HAP-1 (cell line): ENCODE results near the gene LARP6.

Experiments used
- DNase-seq, 2 experiments: peaks; one replicate each; pipeline ENCODE4 v3.0.0-alpha.2; 2016 to 2020; ENCODE audit warnings: low spot score in 2 of 2
- H3K27me3 ChIP-seq: fragments of 250-450 bp; sonication (Bioruptor Pico); 2 replicates; pipeline ENCODE4 v1.5.1; 2020; ENCODE audit warnings: low read depth, mild to moderate bottlenecking, moderate library complexity
- H3K36me3 ChIP-seq: fragments of 250-450 bp; sonication (Bioruptor Pico); replicated peaks from 2 replicates; pipeline ENCODE4 v1.5.1; 2020; ENCODE audit warnings: mild to moderate bottlenecking
- H3K4me1 ChIP-seq: fragments of 250-450 bp; sonication (Bioruptor Pico); 2 replicates; pipeline ENCODE4 v1.5.1; 2020; ENCODE audit warnings: mild to moderate bottlenecking
- H3K4me3 ChIP-seq: fragments of 250-450 bp; sonication (Bioruptor Pico); 2 replicates; pipeline ENCODE4 v1.5.1; 2020; ENCODE audit warnings: mild to moderate bottlenecking, moderate library complexity
- H3K9me3 ChIP-seq: fragments of 250-450 bp; sonication (Bioruptor Pico); 2 replicates; pipeline ENCODE4 v1.5.1; 2020; ENCODE audit warnings: mild to moderate bottlenecking, moderate library complexity
- in situ Hi-C: fragments of 300-500 bp; cut with MboI; formaldehyde crosslinking; loops from 3 replicates; pipeline ENCODE4 v1.14.3; 2020; ENCODE audit warnings: low sequenced_read_pairs, inconsistent platforms, mixed read lengths

The LARP6 gene

DNA sequence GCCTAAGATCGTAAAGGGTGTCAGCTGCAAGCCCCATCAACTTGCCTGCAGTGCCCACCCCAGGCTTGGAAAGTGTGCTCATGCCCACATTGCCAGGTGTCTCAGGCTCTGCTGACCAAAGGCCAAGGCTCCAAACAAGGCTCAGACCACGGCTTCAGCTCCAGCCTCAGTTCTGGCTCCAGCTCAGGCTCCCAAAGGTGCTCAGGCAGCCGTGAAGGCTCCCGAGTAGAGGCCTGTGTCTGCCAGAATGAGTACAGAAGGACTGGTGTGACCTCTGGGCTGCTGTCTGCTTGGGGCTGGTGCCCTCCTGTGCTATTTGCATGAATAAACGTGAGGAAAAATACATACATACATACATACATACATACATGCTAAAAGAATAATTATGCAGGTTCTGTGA is 62.7 kb downstream of the LARP6 start:
- no peaks in the 10 kb centered on the region for H3K9me3 ChIP-seq
- no peaks in the 10 kb centered on the region; the same call in 1 of the 2 replicates for H3K4me1 ChIP-seq
- H3K27me3 ChIP-seq, result peaks cover 2% of the 10 kb centered on the region; the same call in 1 of the 2 replicates
- in situ Hi-C loops, result loop anchor here (10.0 kb wide), 1 partner anchor 106 kb away; no protein-coding TSS in a partner anchor
- no peaks in the 10 kb centered on the region for H3K36me3 ChIP-seq
- H3K4me3 ChIP-seq, result no peak overlapping the region
- no peak for DNase-seq

DNA sequence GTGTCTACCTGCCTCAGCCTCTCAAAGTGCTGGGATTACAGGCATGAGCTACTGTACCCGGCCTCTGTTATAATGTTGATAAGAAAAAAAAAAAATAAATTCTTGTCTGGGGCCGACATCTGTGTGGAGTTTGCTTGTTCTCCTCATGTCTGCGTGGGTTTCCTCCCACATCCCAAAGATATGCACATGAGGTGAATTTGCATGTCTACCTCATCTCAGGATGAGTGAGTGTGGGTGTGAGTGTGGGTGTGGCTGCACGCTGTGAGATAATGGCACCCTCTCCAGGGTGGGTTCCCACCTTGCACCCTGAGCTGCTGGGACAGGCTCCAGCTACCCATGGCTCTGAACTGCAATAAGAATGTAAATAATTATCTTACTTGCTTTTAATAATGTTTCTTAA is 64.7 kb downstream of the LARP6 start:
- Histone ChIP-seq H3K36me3 (no peaks in the 10 kb centered on the region), H3K27me3 (peaks cover 9% of the 10 kb centered on the region), H3K9me3 (no peaks in the 10 kb centered on the region), H3K4me1 (no peaks in the 10 kb centered on the region; the same call in 1 of the 2 replicates), H3K4me3 (no peak overlapping the region)
- peak in 1 of 2 experiments; percentile 26 for DNase-seq
- in situ Hi-C loops, result no loop called here

DNA sequence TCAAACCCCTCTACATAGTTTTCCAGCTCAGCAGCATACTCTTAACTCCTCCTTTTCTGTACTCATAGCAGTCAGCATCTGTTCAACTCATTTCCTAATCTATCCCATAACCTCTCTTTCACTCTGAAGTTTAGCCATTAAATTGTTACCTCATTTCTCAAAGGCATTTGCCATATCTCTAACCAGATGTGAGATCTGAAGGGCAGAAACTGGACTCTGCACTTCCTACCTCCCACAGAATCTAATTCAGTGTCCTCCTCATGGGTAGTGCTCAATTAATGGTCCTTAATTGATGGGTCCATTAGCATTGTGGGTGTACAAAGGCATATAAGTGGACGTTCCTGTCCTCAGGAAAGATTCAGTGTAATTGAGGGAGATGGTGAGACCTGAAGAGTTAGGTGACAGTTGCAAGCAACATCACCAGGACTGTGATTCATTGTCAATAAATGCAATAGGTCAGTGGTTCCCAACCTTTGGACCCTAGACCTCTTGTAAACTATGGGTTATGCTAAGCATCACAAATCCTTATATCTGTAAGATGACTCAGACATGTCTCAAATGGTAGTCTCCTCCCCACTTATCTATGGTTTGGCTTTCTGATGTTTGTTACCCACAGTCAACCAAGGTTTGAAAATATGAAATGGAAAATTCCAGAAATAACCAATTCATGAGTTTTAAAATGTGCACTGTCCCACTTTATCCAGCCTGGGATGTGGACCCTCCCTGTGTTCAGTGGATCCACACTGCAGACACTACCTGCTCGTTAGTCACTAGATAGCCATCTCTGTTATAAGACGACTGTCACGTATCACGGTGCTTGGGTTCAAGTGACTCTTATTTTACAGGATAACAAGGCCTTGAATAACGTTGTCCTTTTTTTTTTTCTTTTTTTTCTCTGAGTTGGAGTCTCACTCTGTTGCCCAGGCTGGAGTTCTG is 65.6 kb downstream of the LARP6 start:
- in situ Hi-C loops, result no loop called here
- Histone ChIP-seq H3K4me3 (no peak overlapping the region), H3K9me3 (no peaks in the 10 kb centered on the region), H3K36me3 (no peaks in the 10 kb centered on the region), H3K4me1 (no peaks in the 10 kb centered on the region; the same call in 1 of the 2 replicates), H3K27me3 (peaks cover 17% of the 10 kb centered on the region)
- DNase-seq, result no peak

DNA sequence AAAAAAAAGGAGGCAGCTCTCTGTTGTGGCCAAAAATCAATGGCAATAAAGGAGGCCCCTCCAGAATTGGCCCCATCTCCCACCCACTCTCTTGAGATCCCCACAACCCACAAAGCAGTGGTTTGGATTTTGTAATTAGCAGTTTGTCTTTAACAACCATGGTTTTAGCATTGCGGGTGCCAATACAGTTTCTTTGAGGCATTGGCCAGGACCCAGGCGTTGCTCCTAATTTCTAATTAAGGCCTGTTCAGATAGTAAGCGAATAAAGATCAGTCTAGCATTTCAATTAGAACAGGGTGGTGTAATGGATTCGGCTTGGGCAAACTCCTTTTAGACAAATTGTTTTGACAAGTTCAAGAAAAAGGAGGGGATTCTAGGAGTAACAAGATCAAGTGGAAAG is 67.0 kb downstream of the LARP6 start:
- in situ Hi-C loops, result no loop called here
- H3K27me3 ChIP-seq, result peaks cover 26% of the 10 kb centered on the region
- DNase-seq, result no peak
- no peaks in the 10 kb centered on the region for H3K36me3 ChIP-seq
- no peaks in the 10 kb centered on the region; the same call in 1 of the 2 replicates for H3K4me1 ChIP-seq
- H3K4me3 ChIP-seq, result no peak overlapping the region
- H3K9me3 ChIP-seq, result no peaks in the 10 kb centered on the region

DNA sequence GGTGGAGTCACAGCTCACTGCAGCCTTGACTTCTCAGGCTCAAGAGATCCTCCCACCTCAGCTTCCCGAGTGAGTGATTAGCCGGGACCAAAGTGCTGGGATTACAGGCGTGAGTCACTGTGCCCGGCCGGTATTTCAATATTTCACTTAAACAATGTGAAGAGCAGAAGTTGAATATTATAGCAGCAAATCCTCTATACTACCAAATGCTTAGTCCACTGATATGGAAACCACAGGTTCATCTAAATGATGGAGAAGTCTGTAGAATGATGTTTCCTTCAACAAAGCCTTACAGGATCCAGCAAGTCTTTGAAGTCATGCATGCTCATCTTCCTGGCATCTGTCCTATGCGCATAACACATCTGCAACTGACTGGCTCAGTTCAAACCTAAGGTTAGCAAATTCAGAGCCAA is 70.3 kb downstream of the LARP6 start:
- DNase-seq, result peak in 1 of 2 experiments; percentile 34
- Histone ChIP-seq H3K36me3 (no peaks in the 10 kb centered on the region), H3K27me3 (peaks cover 30% of the 10 kb centered on the region), H3K4me3 (no peak overlapping the region), H3K4me1 (peaks cover 4% of the 10 kb centered on the region), H3K9me3 (no peaks in the 10 kb centered on the region)
- in situ Hi-C loops, result no loop called here

DNA sequence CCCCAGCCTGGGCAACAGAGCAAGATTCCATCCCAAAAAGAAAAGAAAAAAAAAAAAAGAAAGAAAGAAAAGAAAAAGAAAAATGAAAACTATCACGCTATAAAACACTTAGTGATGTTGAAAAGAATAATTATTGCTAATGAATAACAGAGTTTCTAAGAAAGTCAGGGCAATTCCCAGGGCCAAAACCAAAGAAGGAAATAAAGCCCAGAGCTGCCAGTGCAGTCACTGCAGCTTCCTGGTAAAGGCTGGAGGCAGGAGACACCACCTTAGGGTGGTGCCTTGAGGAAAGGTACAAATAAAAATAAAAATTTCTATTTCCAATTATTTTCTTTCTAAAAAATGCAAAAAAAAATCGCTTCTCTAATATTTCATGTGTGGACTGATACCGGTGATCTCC is 70.9 kb downstream of the LARP6 start:
- peaks cover 6% of the 10 kb centered on the region for H3K4me1 ChIP-seq
- in situ Hi-C loops, result no loop called here
- no peaks in the 10 kb centered on the region for H3K9me3 ChIP-seq
- no peak for DNase-seq
- H3K27me3 ChIP-seq, result peaks cover 27% of the 10 kb centered on the region
- H3K36me3 ChIP-seq, result no peaks in the 10 kb centered on the region
- no peak overlapping the region for H3K4me3 ChIP-seq

DNA sequence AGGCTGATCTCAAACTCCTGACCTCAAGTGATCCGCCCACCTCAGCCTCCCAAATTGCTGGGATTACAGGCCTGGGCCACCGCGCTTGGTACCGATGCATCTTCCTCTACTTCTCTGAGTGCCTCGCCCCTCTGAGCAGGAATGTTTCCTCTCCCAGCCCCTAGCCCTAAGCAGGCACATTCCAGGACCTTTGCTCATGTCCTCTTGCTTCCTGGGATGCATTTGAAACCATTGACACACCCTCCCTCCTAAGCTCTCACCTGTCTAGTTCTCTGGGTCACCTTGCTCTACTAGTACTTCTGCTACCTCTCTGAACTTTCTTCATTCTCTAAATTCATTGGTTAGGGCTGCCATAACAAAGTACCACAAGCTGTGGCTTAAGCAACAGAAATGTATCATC is 72.7 kb downstream of the LARP6 start:
- Histone ChIP-seq H3K36me3 (no peaks in the 10 kb centered on the region), H3K9me3 (no peaks in the 10 kb centered on the region), H3K4me3 (no peak overlapping the region), H3K27me3 (peaks cover 27% of the 10 kb centered on the region), H3K4me1 (peaks cover 6% of the 10 kb centered on the region)
- no peak for DNase-seq
- in situ Hi-C loops, result no loop called here
